Endothelial cell of umbilical vein (primary cell): ENCODE data around the gene PLPP3. TPM values are rescaled to one million over a fixed set of nuclear protein-coding genes. Genes with fewer than 3 reads are reported as not detected.

Source experiments
- BruUV-seq: library from RNA; stranded (reverse); fragments of 400-500 nt; replicated peaks from 2 replicates; lab custom pipeline; 2021; lab: Mats Ljungman, UMichigan
- CTCF ChIA-PET: fragments of 300-600, 350-600 bp; sonication (Branson Sonifier 250); formaldehyde crosslinking; loops from one replicate; lab custom pipeline; 2021; ENCODE audit warnings: antibody characterized with exemption, inconsistent platforms; lab: Charles Lee
- POLR2A ChIA-PET: fragments of 300-600, 350-600 bp; sonication (Branson Sonifier 250); formaldehyde crosslinking; loops from one replicate; lab custom pipeline; 2021; ENCODE audit warnings: antibody characterized with exemption, inconsistent platforms; lab: Charles Lee
- DNase-seq: peaks from one replicate; pipeline ENCODE4 v3.0.0-alpha.2; 2011; ENCODE audit warnings: low read depth, low spot score
- FAIRE-seq: peaks from 2 replicates; lab custom pipeline; 2011; peaks lifted over from hg19 to GRCh38; lab: Jason Lieb, UNC
- H2AFZ ChIP-seq: 2 replicates; pipeline ENCODE4 v1.6.0; 2012; ENCODE audit warnings: low read depth, low read length, control low read depth, inconsistent platforms
- H3K27ac ChIP-seq: 2 replicates; pipeline ENCODE4 v1.5.1; 2011; ENCODE audit warnings: low read depth, mild to moderate bottlenecking, control low read depth, low read length, moderate library complexity; ENCODE audit not compliant: insufficient read depth
- H3K27me3 ChIP-seq, 2 experiments: 2 replicates each; pipeline versions ENCODE4 v1.6.0 to v1.6.1; 2011; ENCODE audit warnings: low read length in 2 of 2, mixed read lengths in 1 of 2; ENCODE audit not compliant: control insufficient read depth in 2 of 2, insufficient read depth in 2 of 2
- H3K36me3 ChIP-seq, 2 experiments: 2 replicates in 1 of 2; 3 replicates in 1 of 2; pipeline ENCODE4 v1.5.1; 2011; ENCODE audit warnings: low read length in 2 of 2, mild to moderate bottlenecking in 1 of 2, moderate library complexity in 1 of 2; ENCODE audit not compliant: control insufficient read depth in 2 of 2, insufficient read depth in 2 of 2; ENCODE audit errors: extremely low read depth in 1 of 2
- H3K4me1 ChIP-seq: 3 replicates; pipeline ENCODE4 v1.5.1; 2011; ENCODE audit warnings: mild to moderate bottlenecking, low read length; ENCODE audit not compliant: control insufficient read depth, insufficient read depth; ENCODE audit errors: extremely low read depth
- H3K4me2 ChIP-seq: 2 replicates; pipeline ENCODE4 v1.6.1; 2011; ENCODE audit warnings: low read length, control low read depth, mixed read lengths; ENCODE audit not compliant: insufficient read depth
- H3K4me3 ChIP-seq, 3 experiments: fragments of 200-600 bp in 1 of 3; sonication (generic), shearing (Covaris generic) in 1 of 3; replicated peaks in 1 of 3; 2 replicates each; pipeline ENCODE4 v1.5.1; 2011 to 2016; ENCODE audit warnings: control low read depth in 3 of 3, low read length in 3 of 3, mild to moderate bottlenecking in 2 of 3, inconsistent platforms in 1 of 3, low read depth in 1 of 3, moderate library complexity in 1 of 3; ENCODE audit not compliant: insufficient read depth in 1 of 3
- H3K79me2 ChIP-seq: 2 replicates; pipeline ENCODE4 v1.6.0; 2012; ENCODE audit warnings: low read length, inconsistent platforms; ENCODE audit not compliant: control insufficient read depth, insufficient read depth
- H3K9ac ChIP-seq: replicated peaks from 2 replicates; pipeline ENCODE3; 2011; ENCODE audit warnings: low read length, control low read depth; ENCODE audit not compliant: insufficient read depth; ENCODE audit errors: extremely low read depth
- H3K9me1 ChIP-seq: replicated peaks from 3 replicates; pipeline ENCODE4 v1.6.0; 2011; ENCODE audit warnings: mild to moderate bottlenecking, low read length; ENCODE audit not compliant: control insufficient read depth, insufficient read depth; ENCODE audit errors: extremely low read depth
- H3K9me3 ChIP-seq: replicated peaks from 2 replicates; pipeline ENCODE4 v1.5.1; 2012; ENCODE audit warnings: low read length, inconsistent platforms; ENCODE audit not compliant: control insufficient read depth, insufficient read depth
- H4K20me1 ChIP-seq: replicated peaks from 2 replicates; pipeline ENCODE3; 2011; ENCODE audit warnings: mild to moderate bottlenecking, low read length; ENCODE audit not compliant: control insufficient read depth, insufficient read depth; ENCODE audit errors: extremely low read depth
- EZH2 ChIP-seq: IDR thresholded peaks from 2 replicates; pipeline ENCODE4 v1.6.1; 2012; ENCODE audit warnings: borderline replicate concordance, low read depth, mild to moderate bottlenecking, moderate library complexity, low read length, inconsistent platforms; ENCODE audit not compliant: severe bottlenecking
- FOS ChIP-seq: IDR thresholded peaks from 2 replicates; pipeline ENCODE4 v1.6.1; 2011; ENCODE audit warnings: mild to moderate bottlenecking, low read length, moderate library complexity, borderline replicate concordance; ENCODE audit not compliant: insufficient read depth
- GATA2 ChIP-seq: IDR thresholded peaks from 2 replicates; pipeline ENCODE4 v1.7.0; 2011; ENCODE audit warnings: low read depth, mild to moderate bottlenecking, moderate library complexity, mixed read lengths, low read length; ENCODE audit not compliant: insufficient read length, insufficient read depth
- JUN ChIP-seq: IDR thresholded peaks from 2 replicates; pipeline ENCODE4 v1.6.1; 2011; ENCODE audit warnings: borderline replicate concordance, low read depth; ENCODE audit not compliant: insufficient read length, insufficient read depth
- MYC ChIP-seq: IDR thresholded peaks from one replicate; pipeline ENCODE4 v1.6.1; 2011; ENCODE audit warnings: mild to moderate bottlenecking, low read depth, low read length
- POLR2A ChIP-seq: IDR thresholded peaks from 2 replicates; pipeline ENCODE4 v1.6.1; 2012; ENCODE audit warnings: low read depth, mild to moderate bottlenecking, control low read depth, low read length
- POLR2AphosphoS5 ChIP-seq: IDR thresholded peaks from 2 replicates; pipeline ENCODE4 v1.6.1; 2012; ENCODE audit warnings: low read depth, mild to moderate bottlenecking, control low read depth, low read length, moderate library complexity; ENCODE audit not compliant: insufficient read depth
- dilution Hi-C: fragments of 300-500 bp; cut with MboI; formaldehyde crosslinking; loops from one replicate; pipeline ENCODE4 v1.15.0; 2019; ENCODE audit warnings: low sequenced_read_pairs; ENCODE audit not compliant: extremely low pct_ligation_motif_present
- intact Hi-C: fragments of 100-400 bp; cut with micrococcal nuclease; formaldehyde crosslinking; loops from one replicate; pipeline ENCODE4 v1.10.0; 2022
- polyA plus RNA-seq, 4 experiments: library from polyadenylated mRNA; depleted of rRNA in 3 of 4; stranded (reverse) in 3 of 4; unstranded in 1 of 4; fragments of >200 nt; gene quantifications; 2 replicates each; pipeline versions ENCODE4 v1.2.1 to v1.2.3, GENCODE V29; 2011 to 2012; ENCODE audit warnings: missing spikeins in 1 of 4
- total RNA-seq: library from RNA; stranded (reverse); gene quantifications from 2 replicates; pipeline ENCODE4 v1.2.3, GENCODE V29; 2021
- TF ChIP-seq, protein P1 (sequence below): IDR thresholded peaks from 2 replicates; pipeline ENCODE4 v1.6.1; 2011; ENCODE audit not compliant: insufficient read depth, insufficient read length
- TF ChIP-seq, protein P2 (sequence below), 2 donors: IDR thresholded peaks; 1 replicate in 1 of 2; 2 replicates in 1 of 2; pipeline ENCODE4 v1.5.1; 2011; ENCODE audit warnings: low read length in 2 of 2, mild to moderate bottlenecking in 2 of 2, moderate library complexity in 2 of 2, control low read depth in 1 of 2, inconsistent platforms in 1 of 2, low read depth in 1 of 2; ENCODE audit not compliant: insufficient read depth in 1 of 2; ENCODE audit errors: extremely low read depth in 1 of 2

PLPP3 gene
- total and polyA plus RNA-seq, 2 donors (not counting 3 experiments of a cell fraction or from before 2014, with no cell fraction given), result 11.3 to 14.1 TPM

DNA sequence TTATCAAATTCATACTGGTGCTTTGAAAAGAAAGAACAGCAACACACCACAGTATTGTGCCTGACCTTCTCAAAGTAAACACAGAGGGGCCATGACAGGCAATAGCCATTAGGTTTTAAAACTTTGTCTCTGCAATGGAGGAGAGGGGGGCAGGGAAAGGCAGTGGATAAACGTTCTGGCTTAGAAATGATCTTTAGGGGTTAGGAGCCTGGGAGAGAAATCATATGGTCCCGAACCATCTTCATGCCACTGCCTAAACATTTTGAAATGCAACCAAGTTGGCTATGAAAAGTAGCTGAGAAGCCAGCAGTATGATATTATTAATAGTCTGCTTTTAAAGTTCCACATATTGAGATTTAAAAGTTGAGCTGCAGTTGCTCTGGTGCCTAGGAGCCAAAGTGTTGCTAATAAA lies 39.8 kb downstream of the PLPP3 start:
- CTCF ChIA-PET, result no interaction called here
- peaks cover 0 to 3% of the 10 kb centered on the region in 2 experiments for H3K36me3 ChIP-seq
- no peak for DNase-seq
- no TSS peak for BruUV-seq
- no peak for FAIRE-seq
- POLR2A ChIA-PET, result no interaction called here
- peaks cover 1% of the 10 kb centered on the region for H3K79me2 ChIP-seq
- no peak overlapping the region for H3K9ac ChIP-seq
- H3K9me3 ChIP-seq, result no peaks in the 10 kb centered on the region
- no peaks in the 10 kb centered on the region for H3K27me3 ChIP-seq
- no peak overlapping the region for H2AFZ ChIP-seq
- H3K9me1 ChIP-seq, result no peaks in the 10 kb centered on the region
- H4K20me1 ChIP-seq, result no peaks in the 10 kb centered on the region
- intact Hi-C loops (no loop called here), dilution Hi-C loops (no loop called here)
- no peak for TF ChIP-seq MYC
- TF ChIP-seq FOS, result no peak
- TF ChIP-seq, protein P1, sequence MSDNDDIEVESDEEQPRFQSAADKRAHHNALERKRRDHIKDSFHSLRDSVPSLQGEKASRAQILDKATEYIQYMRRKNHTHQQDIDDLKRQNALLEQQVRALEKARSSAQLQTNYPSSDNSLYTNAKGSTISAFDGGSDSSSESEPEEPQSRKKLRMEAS, result no peak
- no peak for TF ChIP-seq POLR2A
- no peak for TF ChIP-seq GATA2
- TF ChIP-seq, protein P2, sequence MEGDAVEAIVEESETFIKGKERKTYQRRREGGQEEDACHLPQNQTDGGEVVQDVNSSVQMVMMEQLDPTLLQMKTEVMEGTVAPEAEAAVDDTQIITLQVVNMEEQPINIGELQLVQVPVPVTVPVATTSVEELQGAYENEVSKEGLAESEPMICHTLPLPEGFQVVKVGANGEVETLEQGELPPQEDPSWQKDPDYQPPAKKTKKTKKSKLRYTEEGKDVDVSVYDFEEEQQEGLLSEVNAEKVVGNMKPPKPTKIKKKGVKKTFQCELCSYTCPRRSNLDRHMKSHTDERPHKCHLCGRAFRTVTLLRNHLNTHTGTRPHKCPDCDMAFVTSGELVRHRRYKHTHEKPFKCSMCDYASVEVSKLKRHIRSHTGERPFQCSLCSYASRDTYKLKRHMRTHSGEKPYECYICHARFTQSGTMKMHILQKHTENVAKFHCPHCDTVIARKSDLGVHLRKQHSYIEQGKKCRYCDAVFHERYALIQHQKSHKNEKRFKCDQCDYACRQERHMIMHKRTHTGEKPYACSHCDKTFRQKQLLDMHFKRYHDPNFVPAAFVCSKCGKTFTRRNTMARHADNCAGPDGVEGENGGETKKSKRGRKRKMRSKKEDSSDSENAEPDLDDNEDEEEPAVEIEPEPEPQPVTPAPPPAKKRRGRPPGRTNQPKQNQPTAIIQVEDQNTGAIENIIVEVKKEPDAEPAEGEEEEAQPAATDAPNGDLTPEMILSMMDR (IDR thresholded peaks at IDR 0.05; ENCODE audit: extremely low read depth in 1 of 2, insufficient read depth in 1 of 2, low read depth in 1 of 2, low read length in 2 of 2), result no peak
- TF ChIP-seq POLR2AphosphoS5, result no peak
- TF ChIP-seq EZH2, result no peak
- TF ChIP-seq JUN, result no peak
- no peak overlapping the region for H3K27ac ChIP-seq
- no peaks in the 10 kb centered on the region for H3K4me1 ChIP-seq
- no peak overlapping the region for H3K4me3 ChIP-seq
- no peak overlapping the region for H3K4me2 ChIP-seq
